Hepatocyte (in vitro differentiated cells): ENCODE results near the gene RPAIN.

Source experiments
- CTCF ChIP-seq: fragments of 200-600 bp; sonication (generic); IDR thresholded peaks from 2 replicates; pipeline ENCODE4 v1.5.1; 2016; ENCODE audit warnings: antibody characterized with exemption, mild to moderate bottlenecking; ENCODE audit not compliant: poor library complexity
- EZH2 ChIP-seq: fragments of 200-600 bp; sonication (generic); IDR thresholded peaks from 2 replicates; pipeline ENCODE4 v1.6.1; 2016; ENCODE audit warnings: antibody characterized with exemption, mild to moderate bottlenecking, borderline replicate concordance

DNA sequence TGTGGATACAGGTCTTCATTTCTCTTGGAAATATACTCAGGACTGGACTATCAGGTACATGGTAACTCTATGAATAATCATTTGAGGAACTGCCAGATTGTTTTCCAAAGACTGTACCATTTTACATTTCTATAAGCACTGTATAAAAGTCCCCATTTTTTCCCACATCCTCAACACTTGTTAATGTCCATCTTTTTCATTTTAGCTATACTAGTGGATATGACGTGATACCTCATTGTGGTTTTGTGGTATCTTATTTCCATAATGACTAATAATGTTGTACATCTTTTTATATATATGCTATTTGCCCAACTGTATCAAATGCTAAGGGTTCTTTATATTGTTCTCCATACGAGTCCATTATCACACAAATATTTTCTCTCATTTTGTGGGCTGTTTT lies 23.4 kb upstream of the RPAIN start:
- TF ChIP-seq CTCF (no peak), EZH2 (no peak)
